Gastrocnemius medialis (tissue), 4 donors: Measurements from ENCODE around the gene KCTD14. TPM values are rescaled to one million over a fixed set of nuclear protein-coding genes. Genes with fewer than 3 reads are reported as not detected.

Experiments
- ATAC-seq, 2 donors: fragments of 150-250 bp; one replicate each; pipeline ENCODE4 v1.9.1; 2016
- DNase-seq, 2 donors: peaks; one replicate each; pipeline ENCODE4 v3.0.0-alpha.2; 2019
- H3K27ac ChIP-seq, 4 donors: fragments of 200-600 bp; sonication (generic); 1 replicate in 1 of 4; 2 replicates in 3 of 4; pipeline ENCODE4 v1.5.1; 2016 to 2018; ENCODE audit warnings: mild to moderate bottlenecking in 2 of 4, moderate library complexity in 1 of 4
- H3K27me3 ChIP-seq, 3 donors: fragments of 200-600 bp; sonication (generic) in 2 of 3; 1 replicate in 1 of 3; 2 replicates in 2 of 3; pipeline versions ENCODE4 v1.5.1 to v1.6.0; 2016 to 2019; ENCODE audit warnings: mild to moderate bottlenecking in 1 of 3, moderate library complexity in 1 of 3
- H3K36me3 ChIP-seq, 2 donors: fragments of 200-600 bp; sonication (generic) in 1 of 2; one replicate each; pipeline ENCODE4 v1.5.1; 2017 to 2018
- H3K4me1 ChIP-seq, 2 donors: fragments of 200-600 bp; sonication (generic) in 1 of 2; one replicate each; pipeline ENCODE4 v1.5.1; 2016 to 2017; ENCODE audit warnings: mild to moderate bottlenecking in 2 of 2
- H3K4me3 ChIP-seq, 4 donors: fragments of 200-600 bp; sonication (generic) in 3 of 4; 1 replicate in 1 of 4; 2 replicates in 3 of 4; pipeline ENCODE4 v1.5.1; 2016 to 2019; ENCODE audit warnings: mild to moderate bottlenecking in 2 of 4
- H3K9me3 ChIP-seq, 3 donors: fragments of 200-600 bp; sonication (generic) in 2 of 3; 1 replicate in 1 of 3; 2 replicates in 2 of 3; pipeline ENCODE4 v1.5.1; 2016 to 2019
- CTCF ChIP-seq, 5 experiments: fragments of 450-650 bp in 3 of 5; fragments of 200-600 bp in 2 of 5; sonication (generic) in 2 of 5; IDR thresholded peaks in 4 of 5; conservative IDR thresholded peaks in 1 of 5; 1 replicate in 4 of 5; 2 replicates in 1 of 5; pipeline ENCODE4 v1.5.1; 2016 to 2019; ENCODE audit warnings: antibody characterized with exemption in 5 of 5, mild to moderate bottlenecking in 3 of 5, moderate library complexity in 3 of 5
- POLR2A ChIP-seq, 2 donors: fragments of 450-650 bp; IDR thresholded peaks; one replicate each; pipeline ENCODE4 v1.6.1; 2017; ENCODE audit warnings: antibody characterized with exemption in 2 of 2, mild to moderate bottlenecking in 2 of 2, moderate library complexity in 2 of 2
- in situ Hi-C, 4 donors: fragments of 200-750 bp; cut with MboI; loops; one replicate each; pipeline versions ENCODE4 v1.15.0 to v1.8.0; 2017; ENCODE audit warnings: low sequenced_read_pairs in 4 of 4
- intact Hi-C: fragments of 100-400 bp; cut with DNase I; formaldehyde crosslinking; loops from one replicate; pipeline ENCODE4 v1.15.1; 2023; ENCODE audit warnings: low total_unique reads
- total RNA-seq, 4 donors: library from RNA; depleted of rRNA; stranded (reverse); fragments of >200 nt; gene quantifications; one replicate each; pipeline versions ENCODE4 v1.1.0 to v1.2.3, GENCODE V29; 2016

The KCTD14 gene
- total RNA-seq, 4 donors from 2014 or later: 0.25 to 0.38 TPM; not detected in 2

- Histone ChIP-seq H3K9me3 (no peaks in the 10 kb centered on the region), H3K27ac (no peak overlapping the region), H3K4me3 (no peak overlapping the region), H3K36me3 (no peaks in the 10 kb centered on the region), H3K27me3 (no peaks in the 10 kb centered on the region), H3K4me1 (peaks cover 0 to 8% of the 10 kb centered on the region in 2 donors)
- no peak for DNase-seq
- TF ChIP-seq POLR2A (IDR thresholded peaks at IDR 0.05): no peak
- no peak for TF ChIP-seq CTCF (IDR thresholded peaks at IDR 0.05 in 4 of 5, conservative IDR thresholded peaks at IDR 0.05 in 1 of 5)
- intact Hi-C loops (no loop called here), in situ Hi-C loops (no loop called here)
- ATAC-seq: no peak
Observed at GRCh38 chr11:78037056-78037455, 14.0 kb upstream of the KCTD14 start.

GRCh38 chr11:78036313-78036712 lies 13.2 kb upstream of the KCTD14 start:
- no peaks in the 10 kb centered on the region for H3K27me3 ChIP-seq
- DNase-seq (no peak), ATAC-seq (no peak)
- in situ Hi-C loops (no loop called here), intact Hi-C loops (no loop called here)
- H3K36me3 ChIP-seq: no peaks in the 10 kb centered on the region
- TF ChIP-seq CTCF (IDR thresholded peaks at IDR 0.05 in 4 of 5, conservative IDR thresholded peaks at IDR 0.05 in 1 of 5) (no peak), POLR2A (IDR thresholded peaks at IDR 0.05) (no peak)
- peaks cover 0 to 8% of the 10 kb centered on the region in 2 donors for H3K4me1 ChIP-seq
- no peak overlapping the region for H3K27ac ChIP-seq
- no peak overlapping the region for H3K4me3 ChIP-seq
- H3K9me3 ChIP-seq: no peaks in the 10 kb centered on the region

GRCh38 chr11:78034623-78035022 lies 11.5 kb upstream of the KCTD14 start:
- Histone ChIP-seq H3K27ac (no peak overlapping the region), H3K4me1 (peaks cover under 1 to 4% of the 10 kb centered on the region in 2 donors), H3K9me3 (no peaks in the 10 kb centered on the region), H3K4me3 (no peak overlapping the region), H3K36me3 (no peaks in the 10 kb centered on the region), H3K27me3 (no peaks in the 10 kb centered on the region)
- no peak for ATAC-seq
- in situ Hi-C loops: no loop called here
- intact Hi-C loops: no loop called here
- DNase-seq: no peak
- TF ChIP-seq POLR2A (IDR thresholded peaks at IDR 0.05): no peak
- no peak for TF ChIP-seq CTCF (IDR thresholded peaks at IDR 0.05 in 4 of 5, conservative IDR thresholded peaks at IDR 0.05 in 1 of 5)

- H3K4me3 ChIP-seq: no peak overlapping the region
- intact Hi-C loops (no loop called here), in situ Hi-C loops (no loop called here)
- peaks cover 0 to 4% of the 10 kb centered on the region in 2 donors for H3K4me1 ChIP-seq
- TF ChIP-seq POLR2A (IDR thresholded peaks at IDR 0.05) (no peak), CTCF (IDR thresholded peaks at IDR 0.05 in 4 of 5, conservative IDR thresholded peaks at IDR 0.05 in 1 of 5) (no peak)
- H3K27me3 ChIP-seq: no peaks in the 10 kb centered on the region
- H3K27ac ChIP-seq: no peak overlapping the region
- H3K9me3 ChIP-seq: no peaks in the 10 kb centered on the region
- H3K36me3 ChIP-seq: no peaks in the 10 kb centered on the region
- DNase-seq (no peak), ATAC-seq (no peak)
Observed at GRCh38 chr11:78033040-78033439, 10.0 kb upstream of the KCTD14 start.

GRCh38 chr11:78032090-78032489 lies 9.0 kb upstream of the KCTD14 start:
- intact Hi-C loops: no loop called here
- no peak for ATAC-seq
- no peak for TF ChIP-seq CTCF (IDR thresholded peaks at IDR 0.05 in 4 of 5, conservative IDR thresholded peaks at IDR 0.05 in 1 of 5)
- TF ChIP-seq POLR2A (IDR thresholded peaks at IDR 0.05): no peak
- Histone ChIP-seq H3K4me3 (no peak overlapping the region), H3K27me3 (no peaks in the 10 kb centered on the region), H3K4me1 (peaks cover 0 to 4% of the 10 kb centered on the region in 2 donors), H3K36me3 (no peaks in the 10 kb centered on the region), H3K27ac (no peak overlapping the region), H3K9me3 (no peaks in the 10 kb centered on the region)
- DNase-seq: no peak
- in situ Hi-C loops: no loop called here
